PC-3 (cell line): ENCODE results near the gene PCED1A.

Source experiments
- EZH2 ChIP-seq: fragments of 300-600 bp; sonication (generic); IDR thresholded peaks from one replicate; pipeline ENCODE4 v1.6.1; 2017; ENCODE audit warnings: antibody characterized with exemption, mild to moderate bottlenecking, low read length; ENCODE audit not compliant: unreplicated experiment
- EZH2phosphoT487 ChIP-seq: fragments of 300-600 bp; sonication (generic); IDR thresholded peaks from 2 replicates; pipeline ENCODE4 v1.6.1; 2018; ENCODE audit warnings: mild to moderate bottlenecking, antibody characterized with exemption, low read length, borderline replicate concordance
- TF ChIP-seq, protein P1 (sequence below): fragments of 300-600 bp; sonication (generic); conservative IDR thresholded peaks from 2 replicates; pipeline ENCODE4 v1.5.1; 2017; ENCODE audit warnings: antibody characterized with exemption, low read depth, mild to moderate bottlenecking, low read length

- no peak for TF ChIP-seq EZH2
- TF ChIP-seq, protein P1, sequence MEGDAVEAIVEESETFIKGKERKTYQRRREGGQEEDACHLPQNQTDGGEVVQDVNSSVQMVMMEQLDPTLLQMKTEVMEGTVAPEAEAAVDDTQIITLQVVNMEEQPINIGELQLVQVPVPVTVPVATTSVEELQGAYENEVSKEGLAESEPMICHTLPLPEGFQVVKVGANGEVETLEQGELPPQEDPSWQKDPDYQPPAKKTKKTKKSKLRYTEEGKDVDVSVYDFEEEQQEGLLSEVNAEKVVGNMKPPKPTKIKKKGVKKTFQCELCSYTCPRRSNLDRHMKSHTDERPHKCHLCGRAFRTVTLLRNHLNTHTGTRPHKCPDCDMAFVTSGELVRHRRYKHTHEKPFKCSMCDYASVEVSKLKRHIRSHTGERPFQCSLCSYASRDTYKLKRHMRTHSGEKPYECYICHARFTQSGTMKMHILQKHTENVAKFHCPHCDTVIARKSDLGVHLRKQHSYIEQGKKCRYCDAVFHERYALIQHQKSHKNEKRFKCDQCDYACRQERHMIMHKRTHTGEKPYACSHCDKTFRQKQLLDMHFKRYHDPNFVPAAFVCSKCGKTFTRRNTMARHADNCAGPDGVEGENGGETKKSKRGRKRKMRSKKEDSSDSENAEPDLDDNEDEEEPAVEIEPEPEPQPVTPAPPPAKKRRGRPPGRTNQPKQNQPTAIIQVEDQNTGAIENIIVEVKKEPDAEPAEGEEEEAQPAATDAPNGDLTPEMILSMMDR: no peak
- TF ChIP-seq EZH2phosphoT487: no peak
Measured at GRCh38 chr20:2829376-2829775, 11.1 kb downstream of the PCED1A start.
